ENCODE measurements around the gene NEK1.
"Not testable (repeated sequence)": the region's sequence is repeated elsewhere in the genome, so short reads cannot be mapped to it uniquely, and the experiment has no call there.

Gene NEK1

GRCh38 chr4:169625886-169626285, 13.5 kb upstream of the NEK1 start:
- DNase-seq, result no peak

- DNase-seq, result not testable (repeated sequence)
These were observed 11.6 kb upstream of the NEK1 start for GRCh38 chr4:169624012-169624411.

GRCh38 chr4:169622566-169622965, 10.2 kb upstream of the NEK1 start:
- no peak for DNase-seq

GRCh38 chr4:169621731-169622492, 9.5 kb upstream of the NEK1 start:
- no peak for DNase-seq

DNA sequence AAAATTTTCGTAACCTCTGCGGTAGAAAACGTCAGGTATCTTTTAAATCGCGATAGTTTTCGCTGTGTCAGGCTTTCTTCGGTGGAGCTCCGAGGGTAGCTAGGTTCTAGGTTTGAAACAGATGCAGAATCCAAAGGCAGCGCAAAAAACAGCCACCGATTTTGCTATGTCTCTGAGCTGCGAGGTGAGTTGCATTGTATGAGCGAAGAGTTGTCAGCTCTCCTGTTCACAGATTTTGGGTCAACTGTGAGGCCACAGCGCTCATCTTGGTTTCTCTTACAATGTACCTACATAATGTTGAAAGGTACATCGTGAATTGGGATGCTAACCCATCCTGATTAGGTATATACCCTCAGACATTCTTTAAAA, 8.5 kb upstream of the NEK1 start:
- DNase-seq, result peak; percentile 6

- DNase-seq, result peak; percentile 97
These were observed 7.8 kb upstream of the NEK1 start, which contains the start of gene CLCN3 for GRCh38 chr4:169619958-169620879. TSS of gene CLCN3 (plus strand) at chr4:169620578. CDS start at chr4:169635929, 15,351 bp downstream.

- DNase-seq, result peak; percentile 59
These were observed 7.2 kb upstream of the NEK1 start for GRCh38 chr4:169619518-169619957.

DNA sequence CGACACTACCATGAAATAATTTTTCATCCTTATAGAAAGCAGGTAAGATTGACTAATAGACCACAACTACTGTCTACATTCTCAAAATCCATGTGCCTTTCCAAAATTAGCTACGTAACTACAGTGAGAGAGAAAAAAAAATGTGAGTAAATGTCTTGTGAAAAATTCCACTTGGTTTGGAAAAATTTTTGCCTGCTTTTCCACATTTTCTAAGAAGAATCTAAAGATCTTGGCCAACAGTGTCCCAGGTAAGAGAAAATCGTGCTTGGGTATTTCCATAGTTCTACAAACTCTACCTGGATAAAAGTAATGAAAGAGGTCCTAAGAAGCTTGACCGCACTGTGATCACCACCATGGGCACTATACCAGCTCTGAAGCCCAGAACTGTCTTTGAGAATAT, 6.6 kb upstream of the NEK1 start:
- no peak for DNase-seq

- DNase-seq, result peak; percentile 75
These were observed 5.9 kb upstream of the NEK1 start for GRCh38 chr4:169618286-169618685.

DNA sequence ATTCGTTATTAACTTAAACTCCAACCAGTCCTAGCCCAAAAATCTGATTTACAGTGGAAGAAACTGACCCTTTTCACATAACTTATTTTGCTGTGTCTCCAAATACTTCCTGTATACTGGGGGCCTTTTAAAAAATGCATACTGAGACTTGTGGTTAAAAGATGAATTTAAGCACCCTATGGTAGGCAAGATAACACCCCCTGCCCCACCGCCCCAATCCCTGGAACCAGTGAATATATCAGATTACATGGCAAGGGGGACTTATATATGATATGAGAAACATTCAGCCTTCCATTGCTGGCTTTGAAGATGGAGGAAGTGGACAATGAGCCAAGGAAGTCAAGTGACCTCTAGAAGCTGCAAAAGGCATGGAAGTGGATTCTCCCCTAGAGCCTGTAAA, 4.9 kb upstream of the NEK1 start:
- DNase-seq, result no peak

DNA sequence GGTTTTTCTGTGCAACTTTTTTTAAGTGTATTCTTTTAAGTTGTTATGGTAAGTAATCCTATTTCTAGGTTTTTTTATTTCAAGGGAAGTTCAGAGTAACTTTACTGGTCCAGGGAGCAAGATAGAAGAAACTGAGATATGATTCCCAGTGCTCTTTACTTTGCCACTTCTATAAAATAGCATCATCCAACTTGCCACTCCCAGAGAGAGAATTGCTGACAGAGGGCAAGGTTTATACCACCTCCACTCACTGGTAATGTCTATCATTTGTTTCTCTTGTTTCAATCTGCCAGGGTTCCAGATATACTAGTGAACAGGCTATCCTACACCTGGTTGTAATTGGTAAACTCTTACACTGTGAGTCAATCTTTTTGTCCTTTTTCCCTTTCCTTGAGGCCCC, 4.5 kb upstream of the NEK1 start:
- DNase-seq, result no peak

GRCh38 chr4:169615467-169616106, 3.2 kb upstream of the NEK1 start:
- DNase-seq, result peak; percentile 24

DNA sequence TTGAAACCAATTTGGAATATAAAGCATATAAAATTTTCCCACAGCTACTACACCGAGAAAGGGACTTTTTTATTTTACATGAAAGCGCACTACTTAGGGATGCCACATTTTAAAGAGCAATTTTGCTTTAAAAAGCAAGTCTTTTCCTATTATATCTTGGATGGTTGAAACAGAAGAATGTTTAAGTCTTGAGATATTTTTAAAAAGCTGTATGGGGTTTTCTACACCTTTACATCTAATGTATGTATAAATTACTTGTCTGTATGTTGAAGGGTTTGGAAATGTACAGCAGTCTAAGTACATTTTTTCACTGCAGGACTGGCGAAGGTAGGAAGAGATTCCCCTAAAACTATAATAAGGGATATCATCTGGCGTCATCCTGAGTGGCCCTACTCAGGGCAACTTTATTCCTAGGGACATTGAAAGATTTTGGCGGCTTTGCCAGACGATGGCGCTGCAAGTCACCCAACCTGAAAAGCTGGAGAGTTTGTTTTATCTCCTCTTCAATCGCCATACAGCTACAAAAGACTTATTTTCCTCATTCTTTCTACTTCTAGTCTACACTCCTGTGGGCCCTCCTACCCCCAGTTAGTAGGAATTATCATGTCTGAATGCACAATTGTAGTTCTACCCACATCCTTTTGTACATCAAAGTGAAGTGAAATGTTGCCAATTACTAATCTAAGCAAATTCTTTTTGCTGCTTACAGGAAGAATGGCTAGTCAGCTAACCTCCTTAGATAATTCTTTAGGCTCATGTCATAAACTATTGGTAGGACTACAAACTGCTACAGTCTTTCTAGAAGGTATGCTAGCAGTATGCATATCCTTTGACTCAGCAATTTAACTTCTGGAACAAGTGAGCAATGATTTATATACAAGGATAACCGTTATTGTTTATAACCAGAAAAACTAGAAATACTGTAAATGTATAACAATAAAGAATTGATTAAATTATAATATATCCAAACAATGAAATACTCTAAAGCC, 782 bp upstream of the NEK1 start:
- peak; percentile 48 for DNase-seq

DNA sequence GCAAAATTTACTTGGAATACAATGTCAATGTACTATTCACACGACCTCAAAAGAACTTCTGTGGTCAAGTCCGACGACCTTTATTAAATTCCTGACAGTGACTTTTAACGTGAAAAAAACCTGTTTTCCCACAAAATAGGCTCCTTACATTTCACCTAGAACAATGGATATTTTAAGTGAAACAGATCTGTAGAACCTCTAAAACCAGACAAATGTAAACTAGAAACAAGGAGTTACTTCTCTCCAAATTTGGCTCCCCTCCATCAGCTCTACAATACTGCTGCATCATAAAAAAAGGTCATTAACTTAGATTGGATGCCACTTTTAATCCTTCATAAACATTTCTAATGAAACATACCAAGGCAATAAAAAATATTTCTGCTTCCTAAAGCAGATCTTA, 1.2 kb downstream of the NEK1 start:
- no peak for DNase-seq

DNA sequence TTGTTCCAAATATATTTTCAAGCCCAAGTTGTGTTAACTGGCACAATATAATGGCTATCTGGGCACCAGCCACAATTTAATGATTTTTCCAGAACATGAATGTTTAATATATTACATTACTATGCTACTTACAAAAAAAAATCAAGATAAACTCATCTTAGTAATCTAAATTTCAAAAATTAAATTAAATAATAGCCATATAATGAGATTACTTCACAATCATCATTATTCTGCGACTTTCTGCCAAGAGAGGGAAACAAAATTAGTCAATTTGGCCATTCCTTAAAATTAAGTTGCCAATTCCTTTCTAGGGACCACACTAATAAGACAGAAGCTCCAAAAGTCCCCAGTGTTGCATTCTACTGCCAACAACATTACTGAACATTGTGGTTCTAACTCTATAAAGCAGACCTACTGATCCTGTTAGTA, 7.5 kb downstream of the NEK1 start:
- DNase-seq, result no peak

- DNase-seq, result peak; percentile 43
These were observed 8.1 kb downstream of the NEK1 start for GRCh38 chr4:169604131-169604900.

DNA sequence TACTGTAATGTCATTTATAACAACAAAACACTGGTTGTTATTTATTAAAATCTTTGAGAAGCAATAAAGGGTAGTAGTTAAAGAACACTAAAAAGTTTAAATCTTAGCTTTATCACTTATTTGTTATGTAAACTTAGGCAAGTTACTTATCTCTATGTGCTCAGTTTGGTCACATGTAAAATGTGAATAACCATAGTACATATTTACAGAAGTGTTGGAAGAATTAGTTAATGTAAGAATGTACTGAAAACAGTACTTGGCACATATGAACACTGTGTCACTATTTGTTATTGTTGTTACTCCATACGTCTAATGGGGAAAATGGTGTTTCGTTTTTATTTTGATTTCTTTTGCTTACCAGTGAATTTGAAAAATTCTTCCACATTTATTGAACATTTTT, 9.1 kb downstream of the NEK1 start:
- DNase-seq, result no peak

DNA sequence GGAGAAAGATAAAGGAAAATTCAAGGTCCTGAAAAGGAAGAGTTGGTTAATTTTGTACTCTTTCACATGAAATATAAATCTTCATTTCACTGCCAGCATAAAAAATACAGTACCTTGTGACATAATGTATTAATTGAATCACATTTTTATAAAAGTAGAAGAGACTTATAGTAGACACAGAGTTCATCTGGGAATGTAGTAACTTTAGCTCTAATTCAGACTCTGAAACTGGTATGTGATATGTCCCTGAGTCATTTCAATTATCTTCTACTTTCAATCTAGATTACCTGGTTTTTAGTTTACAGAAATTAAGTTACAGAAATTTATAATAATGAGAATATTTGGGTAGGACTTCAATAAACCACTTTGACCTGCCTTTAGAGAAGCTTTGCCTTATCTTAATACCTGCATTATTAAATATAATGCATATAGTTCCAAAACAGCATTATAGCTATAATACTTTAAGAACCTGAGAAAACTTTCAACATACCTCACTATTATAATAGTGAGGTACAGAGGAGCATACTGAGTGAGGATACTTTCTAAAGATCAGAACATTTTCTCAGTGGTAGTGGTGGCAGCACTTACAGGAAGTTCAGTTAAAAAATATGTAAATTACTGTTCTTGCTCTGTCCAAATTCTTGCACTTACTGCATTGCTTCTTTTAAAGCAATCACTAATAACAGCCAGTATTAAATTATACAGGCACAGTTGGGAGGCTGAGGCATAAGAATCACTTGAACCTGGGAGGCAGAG, 11.2 kb downstream of the NEK1 start:
- DNase-seq, result no peak

DNA sequence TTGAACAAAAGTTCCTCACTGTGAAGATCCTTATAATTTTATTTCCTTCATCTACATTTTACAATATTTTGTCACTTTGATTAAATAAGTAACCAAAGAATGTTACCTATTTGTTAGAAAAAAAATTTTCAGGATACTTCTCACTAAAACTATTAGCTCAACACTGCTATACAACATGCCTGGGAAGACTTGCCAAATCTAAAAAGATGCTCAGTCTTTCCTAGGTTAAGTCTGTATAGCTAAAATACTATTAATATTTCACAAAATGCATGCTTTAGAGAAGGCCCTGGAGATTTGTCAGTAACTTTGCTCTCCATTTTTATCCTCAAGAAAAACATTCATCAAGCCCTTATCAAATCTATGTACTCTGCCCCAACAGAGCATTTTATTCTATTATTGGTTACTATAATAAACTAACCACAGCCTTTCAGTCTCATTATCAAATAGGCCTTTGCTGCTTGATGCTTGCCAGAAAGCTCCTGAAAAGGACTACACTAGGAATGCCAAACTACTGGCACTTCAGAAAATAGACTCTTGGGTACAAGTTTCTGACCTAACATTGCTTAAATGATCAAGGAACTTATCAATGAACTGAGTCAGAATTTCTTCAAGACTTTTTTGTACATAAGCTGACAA, 17.7 kb downstream of the NEK1 start:
- DNase-seq, result no peak

DNA sequence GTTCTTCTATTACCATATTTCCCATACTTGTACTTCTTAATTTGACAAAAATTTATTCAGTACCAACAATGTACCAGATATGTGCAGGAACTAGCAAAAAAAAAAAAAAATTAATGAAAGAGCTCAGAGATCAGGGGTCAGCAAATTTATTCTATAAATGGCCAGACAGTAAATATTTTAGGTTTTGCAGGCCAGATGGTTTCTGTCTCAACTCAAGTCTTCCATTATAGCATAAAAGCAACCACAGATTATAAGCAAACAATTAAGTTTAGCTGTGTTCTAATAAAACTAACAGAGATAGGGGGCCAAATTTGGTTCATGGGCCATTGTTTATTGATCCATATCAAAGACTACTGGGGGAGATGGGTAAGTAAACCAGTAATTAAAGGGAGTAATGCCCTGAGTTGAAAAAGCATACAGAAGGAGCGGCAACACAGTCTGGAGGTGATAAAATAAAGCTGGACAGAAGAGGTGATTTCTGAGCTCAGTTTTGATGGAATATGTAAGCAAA, 19.3 kb downstream of the NEK1 start:
- no peak for DNase-seq
